Hypothalamus (tissue), 51 donors: ENCODE results near the gene TGFB1.

ENCODE experiments used
- DNase-seq, 51 donors: peaks; one replicate each; lab custom pipeline; 2025; lab: John Stamatoyannopoulos, UW

Gene TGFB1

DNA sequence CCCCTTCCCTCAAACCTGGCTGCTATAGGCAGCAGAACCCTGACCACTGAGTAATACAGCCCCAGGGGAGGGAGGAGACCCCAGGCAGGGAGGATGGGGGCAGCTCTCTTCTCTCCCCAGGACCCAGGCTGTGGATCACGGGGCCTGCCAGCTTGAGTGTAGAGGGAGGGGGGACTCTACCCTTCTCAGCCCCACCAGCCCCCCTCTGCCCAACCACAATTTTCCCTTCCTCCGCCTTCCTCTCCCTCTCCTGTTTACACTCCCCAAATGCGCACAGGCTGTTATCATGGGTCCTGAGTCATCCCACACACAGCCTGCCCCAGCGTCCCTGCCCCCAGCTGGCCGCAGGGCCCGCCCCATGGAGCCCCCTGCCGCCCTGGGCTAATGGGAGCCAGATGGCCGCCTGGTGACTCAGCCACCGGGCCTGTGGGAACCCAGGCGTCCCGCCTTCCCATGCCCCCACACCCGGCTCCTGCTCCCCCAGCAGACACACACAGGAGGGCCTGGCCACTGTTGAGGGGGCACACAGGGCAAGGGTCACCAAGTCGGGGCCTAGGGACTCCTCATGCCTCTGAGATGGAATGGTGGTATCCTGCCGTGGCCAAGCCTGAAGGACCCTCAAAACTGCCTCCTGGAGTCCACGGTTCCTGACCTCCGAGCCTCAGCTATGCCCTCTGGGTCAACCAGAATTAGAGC is 30.1 kb downstream of the TGFB1 start:
- peak in 2 of 51 donors; percentile 11 to 18 for DNase-seq

DNA sequence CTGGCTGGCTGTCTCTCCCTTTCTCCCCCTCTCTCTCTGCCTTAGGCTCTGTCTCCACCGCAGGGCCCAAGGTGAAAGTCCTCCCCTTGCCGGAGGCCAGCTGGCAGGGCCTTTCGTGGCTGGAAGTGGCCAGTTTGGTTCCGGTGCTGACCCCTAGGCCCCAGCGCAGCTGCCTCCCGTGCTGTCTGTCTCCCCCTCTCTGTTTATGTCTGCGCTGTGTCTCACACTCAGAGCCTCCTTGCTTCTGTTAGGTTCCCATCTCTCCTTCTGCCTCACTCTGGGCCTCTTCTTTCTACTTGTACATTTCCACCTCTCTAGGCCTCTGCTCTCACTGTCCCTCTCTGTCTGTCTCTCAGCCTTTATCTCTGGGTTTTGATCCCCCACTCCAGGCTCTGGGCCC is 30.7 kb downstream of the TGFB1 start:
- DNase-seq, result no peak

DNA sequence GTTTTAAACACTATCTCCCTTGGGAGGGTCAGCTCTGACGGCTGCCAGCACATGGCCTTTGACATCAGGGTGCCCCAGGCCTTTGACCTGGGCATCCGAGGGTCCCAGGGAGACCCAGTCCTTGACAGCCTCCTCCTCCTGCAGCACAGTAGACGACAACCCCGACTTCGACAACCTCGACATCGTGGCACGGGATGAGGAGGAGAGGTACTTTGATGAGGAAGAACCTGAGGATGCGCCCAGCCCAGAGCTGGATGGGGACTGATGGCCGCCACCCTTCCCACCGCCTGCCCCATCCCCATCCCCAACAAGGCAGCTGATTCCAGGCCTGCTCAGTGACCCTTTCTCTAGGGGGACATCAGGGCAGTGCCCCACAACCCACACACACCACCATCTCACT is 31.3 kb downstream of the TGFB1 start:
- no peak for DNase-seq

DNA sequence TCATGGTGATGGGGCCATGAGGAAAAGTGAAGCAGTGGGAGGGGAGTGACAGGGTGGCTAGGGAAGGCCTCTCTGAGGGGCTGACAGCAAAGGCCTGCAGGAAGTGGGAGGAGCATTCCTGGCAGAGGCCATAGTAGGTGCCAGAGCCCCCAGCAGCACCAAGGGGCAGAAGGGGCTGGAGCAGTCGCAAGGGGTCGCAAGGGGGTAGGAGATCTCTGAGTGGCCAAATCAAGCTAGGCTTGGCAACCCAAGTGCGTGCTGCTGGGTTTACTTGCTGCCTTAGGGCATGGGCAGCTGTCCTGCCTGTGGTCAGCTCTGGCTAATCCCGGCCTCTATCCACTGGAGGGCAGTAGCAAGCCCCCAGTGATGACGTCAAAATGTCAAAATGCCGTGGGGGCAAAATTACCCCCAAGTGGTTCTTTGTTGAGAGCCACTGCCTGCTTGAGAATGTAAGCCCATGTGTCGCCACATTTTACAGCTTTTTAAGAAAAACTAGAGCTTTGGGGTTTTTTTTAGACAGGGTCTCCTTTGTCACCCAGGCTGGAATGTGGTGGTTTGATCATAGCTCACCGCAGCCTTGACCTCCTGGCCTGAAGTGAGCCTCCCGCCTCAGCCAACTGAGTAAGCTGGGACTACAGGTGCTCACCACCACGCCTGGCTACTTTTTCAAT is 32.0 kb downstream of the TGFB1 start:
- DNase-seq, result peak in 8 of 51 donors; percentile 8 to 18 (median 16)

DNA sequence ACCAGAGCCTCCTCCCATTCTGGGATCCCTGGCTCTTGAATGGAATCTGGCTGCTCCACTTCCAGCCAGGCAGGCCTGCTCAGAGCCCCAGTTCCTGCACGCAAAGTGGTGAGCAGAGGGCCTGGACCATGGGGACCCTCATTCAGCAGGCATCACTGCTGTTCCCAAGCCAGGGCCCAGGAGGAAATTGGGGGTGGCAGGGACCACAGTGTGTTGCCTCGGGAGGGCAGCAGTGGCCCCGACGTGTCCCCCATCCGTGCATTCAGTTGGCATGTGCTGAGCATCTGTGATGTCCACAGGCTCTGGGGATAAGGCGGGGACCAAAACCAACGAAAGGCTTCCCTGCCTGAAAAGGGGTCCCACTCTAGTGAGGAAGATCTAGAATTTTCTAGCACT is 32.5 kb downstream of the TGFB1 start:
- DNase-seq, result no peak

DNA sequence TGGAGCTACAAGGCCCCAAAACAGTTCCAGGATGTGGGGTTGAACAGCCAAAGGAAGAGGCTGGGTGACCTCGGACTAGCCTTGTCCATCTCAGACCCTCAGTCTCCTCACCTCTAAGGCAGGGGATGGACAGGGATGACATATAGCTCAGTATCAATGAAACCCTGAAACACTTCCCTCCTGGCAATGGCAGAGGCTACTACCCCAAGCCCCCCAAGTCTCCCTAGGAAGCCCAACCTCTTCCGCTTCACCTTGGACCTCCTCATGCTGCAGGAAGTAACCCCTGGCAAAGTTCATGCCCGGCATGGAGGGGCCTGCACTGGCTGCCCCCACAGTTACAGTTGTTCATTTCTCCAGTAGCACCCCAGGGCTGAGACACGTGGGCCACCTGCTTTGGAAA is 33.2 kb downstream of the TGFB1 start:
- DNase-seq, result no peak

DNA sequence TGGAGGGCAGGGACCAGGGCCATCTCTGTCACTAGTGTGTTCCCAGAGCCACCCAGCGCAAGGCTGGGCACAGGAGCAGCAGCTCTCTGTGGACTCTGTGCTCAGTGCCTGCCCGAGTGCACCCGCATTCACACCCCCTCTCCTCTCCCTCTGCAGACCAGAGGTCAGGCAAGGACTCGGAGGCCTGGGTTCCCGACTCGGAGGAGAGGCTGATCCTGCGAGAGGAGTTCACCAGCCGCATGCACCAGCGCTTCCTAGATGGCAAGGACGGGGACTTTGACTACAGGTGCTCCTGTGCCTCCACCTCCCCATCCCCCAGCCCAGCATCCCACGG is 33.6 kb downstream of the TGFB1 start:
- no peak for DNase-seq

DNA sequence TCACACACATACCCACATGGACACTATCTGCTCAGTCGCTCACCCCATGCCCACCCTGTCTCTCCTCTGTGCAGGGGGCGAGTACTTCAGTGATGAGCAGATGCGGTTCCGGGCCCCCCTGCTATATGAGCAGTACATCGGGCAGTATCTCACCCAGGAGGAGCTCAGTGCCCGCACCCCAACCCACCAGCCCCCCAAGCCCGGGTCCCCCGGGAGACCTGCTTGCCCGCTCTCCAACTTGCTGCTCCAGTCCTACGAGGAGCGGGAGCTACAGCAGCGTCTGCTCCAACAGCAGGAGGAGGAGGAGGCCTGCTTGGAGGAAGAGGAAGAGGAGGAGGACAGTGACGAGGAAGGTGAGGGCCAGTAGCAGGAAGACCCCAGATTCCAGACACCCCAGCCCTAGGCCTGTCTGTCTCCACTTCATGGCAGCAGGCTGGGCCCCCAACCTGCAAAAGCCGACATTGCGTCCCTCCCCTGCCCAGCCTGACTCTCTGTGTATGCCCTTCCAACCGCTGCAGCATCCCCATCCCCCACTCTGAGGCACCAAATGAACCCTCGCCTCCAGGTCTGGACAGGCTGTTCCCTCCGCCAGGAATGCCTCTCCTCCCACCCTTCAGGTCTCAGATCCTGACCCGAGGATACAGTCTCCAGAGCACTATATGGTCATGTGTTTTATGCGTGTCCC is 34.1 kb downstream of the TGFB1 start:
- no peak for DNase-seq

DNA sequence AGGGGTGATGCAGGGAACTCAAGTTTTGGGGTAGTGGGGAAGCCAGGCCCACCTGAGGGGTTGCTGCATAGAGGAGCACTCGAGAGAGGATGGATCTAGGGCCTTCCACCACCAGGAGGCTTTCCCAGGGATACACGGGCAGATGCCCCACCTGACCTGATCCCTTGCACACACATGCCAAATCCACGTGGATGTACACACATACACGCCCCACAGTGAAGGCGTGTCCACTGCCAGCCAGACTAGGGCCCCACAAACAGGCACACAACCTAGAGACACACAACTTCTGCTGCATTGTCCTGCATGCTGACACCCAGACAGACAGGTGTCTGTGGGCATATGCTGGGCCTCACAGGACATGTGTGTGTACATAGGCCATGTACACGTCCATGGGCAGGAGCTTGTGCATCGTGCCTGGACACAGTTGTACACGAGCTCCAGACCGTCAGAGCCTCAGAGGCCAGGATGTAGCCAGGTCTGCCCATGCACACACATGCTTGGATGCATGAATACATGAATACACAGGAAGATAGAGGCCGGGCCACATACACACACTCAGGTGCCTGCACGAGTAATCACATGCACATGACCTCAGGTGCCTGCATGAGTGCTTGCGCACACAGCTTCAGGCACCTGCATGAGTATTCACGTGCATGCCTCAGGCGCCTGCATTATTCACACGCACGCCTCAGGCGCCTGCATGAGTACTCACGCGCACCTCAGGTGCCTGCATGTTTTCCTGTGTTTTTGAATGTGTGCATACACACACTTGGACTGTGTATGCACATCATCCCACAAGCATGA is 34.8 kb downstream of the TGFB1 start:
- DNase-seq, result no peak

DNA sequence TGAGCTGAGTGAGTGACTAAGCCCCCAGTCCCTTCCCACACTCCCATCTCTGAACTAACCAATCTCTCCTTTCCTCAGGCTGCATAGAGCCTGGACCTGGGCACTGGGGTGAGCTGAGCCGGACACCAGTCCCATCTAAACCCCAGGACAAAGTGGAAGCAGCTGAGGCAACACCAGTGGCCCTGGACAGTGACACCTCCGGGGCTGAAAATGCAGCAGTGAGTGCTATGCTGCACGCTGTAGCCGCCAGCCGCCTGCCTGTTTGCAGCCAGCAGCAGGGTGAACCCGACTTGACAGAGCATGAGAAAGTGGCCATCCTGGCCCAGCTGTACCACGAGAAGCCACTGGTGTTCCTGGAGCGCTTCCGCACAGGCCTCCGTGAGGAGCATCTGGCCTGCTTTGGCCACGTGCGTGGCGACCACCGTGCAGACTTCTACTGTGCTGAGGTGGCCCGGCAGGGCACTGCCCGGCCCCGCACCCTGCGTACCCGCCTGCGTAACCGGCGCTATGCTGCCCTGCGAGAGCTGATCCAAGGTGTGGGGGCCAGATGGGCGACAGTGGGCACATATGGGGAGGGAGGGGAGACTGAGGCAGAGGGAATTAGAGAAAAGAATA is 37.3 kb downstream of the TGFB1 start:
- no peak for DNase-seq

DNA sequence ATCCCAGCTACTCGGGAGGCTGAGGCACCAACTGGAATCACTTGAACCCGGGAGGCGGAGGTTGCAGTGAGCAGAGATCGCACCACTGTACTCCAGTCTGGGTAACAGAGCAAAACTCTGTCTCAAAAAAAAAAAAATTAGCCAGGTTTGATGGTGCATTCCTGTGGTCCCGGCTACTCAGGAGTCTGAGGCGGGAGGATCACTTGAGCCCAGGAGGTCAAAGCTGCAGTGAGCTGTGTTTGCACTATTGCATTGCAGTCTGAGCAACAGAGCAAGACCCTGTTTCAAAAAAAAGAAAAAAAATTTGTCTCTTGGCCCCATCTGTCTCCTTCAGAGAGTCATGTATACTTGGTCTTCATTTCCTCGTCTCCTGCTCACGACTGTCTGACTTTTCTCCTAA is 42.1 kb downstream of the TGFB1 start:
- no peak for DNase-seq

DNA sequence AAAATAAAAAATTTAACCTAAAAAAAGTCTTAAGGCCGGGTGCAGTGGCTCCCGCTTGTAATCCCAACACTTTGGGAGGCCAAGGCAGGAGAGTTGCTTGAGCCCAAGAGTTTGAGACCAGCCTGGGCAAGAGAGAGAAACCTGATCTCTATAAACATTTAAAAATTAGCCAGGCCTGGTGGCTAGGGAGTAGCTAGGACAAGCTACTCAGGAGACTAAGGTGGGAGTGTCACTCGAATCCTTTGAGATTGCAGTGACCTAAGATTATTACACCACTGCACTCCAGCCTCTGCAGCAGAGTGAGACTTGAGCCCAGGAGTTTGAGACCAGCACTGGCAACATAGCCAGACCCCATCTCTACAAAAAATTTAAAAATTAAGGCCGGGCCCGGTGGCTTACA is 42.6 kb downstream of the TGFB1 start:
- DNase-seq, result no peak

DNA sequence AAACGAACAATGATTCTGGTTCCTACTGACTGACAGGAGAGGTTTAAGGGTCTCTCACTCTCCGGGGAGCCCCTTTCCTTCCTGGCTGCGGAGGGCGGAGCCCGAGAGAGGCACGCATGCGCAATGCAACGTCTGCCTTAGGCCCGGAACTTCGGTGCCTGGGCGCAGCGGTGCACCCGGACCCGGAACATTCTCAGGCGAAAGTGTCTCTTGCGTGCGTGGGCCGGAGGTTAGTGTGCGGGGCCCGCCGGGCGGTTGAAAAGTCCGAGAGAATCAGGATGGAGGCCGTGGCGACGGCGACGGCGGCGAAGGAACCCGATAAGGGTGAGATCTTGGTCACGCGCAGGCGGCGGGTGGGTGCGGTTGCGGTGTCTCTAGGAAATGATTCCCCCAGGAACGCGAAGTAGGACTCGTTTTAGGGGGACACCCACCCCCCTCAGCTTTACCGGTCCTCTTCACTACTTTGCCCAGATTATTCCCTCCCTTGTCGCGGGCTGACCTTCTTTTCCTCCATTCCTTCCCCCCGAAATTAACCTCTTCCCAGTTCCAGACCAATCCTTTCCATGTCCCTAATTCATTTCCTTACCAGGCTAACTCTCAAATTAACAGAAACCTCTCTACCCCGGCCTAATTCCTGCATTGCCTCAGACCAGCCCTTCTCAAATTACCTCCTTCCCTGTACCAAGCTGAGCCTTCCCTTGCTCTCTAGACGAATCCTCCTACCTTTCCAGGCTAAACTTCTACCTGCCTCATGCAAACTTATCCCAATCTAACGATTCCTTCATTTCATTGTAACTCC is 43.5 kb downstream of the TGFB1 start, which contains the start of gene CCDC97:
CCDC97 (plus strand) TSS at position 140 of the 799 bp plus-strand sequence; CDS start at position 279, 139 bp downstream.
- DNase-seq, result peak; percentile 37 to 95 (median 79)

DNA sequence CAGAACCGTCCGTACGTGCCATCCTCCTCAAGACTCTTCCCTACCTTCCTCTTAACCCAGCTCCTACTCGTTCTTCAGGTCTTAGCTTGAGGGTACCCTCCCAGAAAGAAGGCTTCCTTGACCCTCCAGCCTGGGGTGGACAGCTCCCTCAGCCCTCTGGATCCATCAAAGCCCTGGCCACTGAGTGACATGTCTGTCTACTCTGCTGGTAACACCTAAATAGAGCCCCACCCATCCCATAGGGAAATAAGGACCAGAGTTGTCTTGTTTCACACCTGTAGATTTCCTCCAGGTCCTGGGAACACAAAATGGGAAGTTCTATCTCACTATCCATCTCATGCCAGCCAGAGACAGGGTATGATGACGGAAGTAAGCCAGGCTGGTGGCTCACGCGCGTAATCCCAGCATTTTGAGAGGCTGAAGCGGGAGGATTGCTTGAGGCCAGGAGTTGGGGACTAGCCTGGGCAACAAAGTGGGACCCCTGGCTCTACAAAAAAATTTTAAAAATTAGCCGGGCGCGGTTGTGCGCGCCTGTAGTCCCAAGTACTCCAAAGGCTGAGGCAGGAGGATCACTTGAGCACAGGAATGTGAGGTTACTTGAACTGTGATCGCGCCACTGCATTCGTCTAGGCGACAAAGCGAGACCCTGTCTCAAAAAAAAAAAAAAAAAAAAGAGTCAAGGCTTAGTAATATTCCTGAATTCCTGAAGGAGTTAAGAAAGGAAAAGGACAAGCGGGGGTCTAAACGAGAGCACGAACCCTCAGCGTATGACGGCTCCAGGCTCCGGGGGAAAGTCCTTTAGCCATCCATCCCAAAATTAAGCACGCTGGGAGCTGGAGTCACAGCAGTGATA is 44.3 kb downstream of the TGFB1 start:
- DNase-seq, result peak in 10 of 51 donors; percentile 8 to 47 (median 34)

DNA sequence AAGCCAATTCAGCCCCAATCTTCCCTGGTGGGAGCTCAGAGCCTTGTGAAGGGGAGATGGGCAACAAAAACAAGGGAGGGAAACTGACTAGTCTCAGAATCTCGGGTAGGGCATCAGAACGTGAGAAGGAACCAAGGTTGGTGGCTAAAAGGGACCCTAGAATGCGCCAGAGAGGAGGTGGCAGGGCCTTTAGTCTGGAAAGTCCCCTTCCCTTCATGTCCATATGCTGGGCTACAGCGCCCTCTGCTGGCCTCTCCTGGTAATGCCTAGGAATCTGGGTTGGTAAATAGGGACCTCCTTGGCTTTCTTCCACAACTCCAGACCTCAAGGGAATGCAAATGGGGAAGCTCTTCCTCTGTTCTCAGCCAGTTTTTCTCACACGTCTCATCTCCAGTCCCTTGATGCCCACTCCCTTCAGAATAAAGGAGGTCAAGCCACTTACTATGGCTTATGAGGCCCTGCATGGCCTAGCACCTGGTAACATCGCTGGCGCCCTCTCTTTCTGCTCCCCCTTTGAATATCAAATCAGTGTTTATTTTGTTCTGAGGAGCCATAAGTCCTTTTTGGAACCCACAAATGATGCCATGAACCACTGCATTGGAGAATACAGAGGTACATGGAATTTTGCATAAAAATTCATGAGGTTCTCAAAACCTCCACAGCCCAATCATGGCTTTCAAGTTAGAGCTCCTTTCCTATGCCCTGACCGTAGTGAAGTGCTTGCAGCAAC is 45.1 kb downstream of the TGFB1 start:
- peak in 50 of 51 donors; percentile 31 to 99 (median 84) for DNase-seq

DNA sequence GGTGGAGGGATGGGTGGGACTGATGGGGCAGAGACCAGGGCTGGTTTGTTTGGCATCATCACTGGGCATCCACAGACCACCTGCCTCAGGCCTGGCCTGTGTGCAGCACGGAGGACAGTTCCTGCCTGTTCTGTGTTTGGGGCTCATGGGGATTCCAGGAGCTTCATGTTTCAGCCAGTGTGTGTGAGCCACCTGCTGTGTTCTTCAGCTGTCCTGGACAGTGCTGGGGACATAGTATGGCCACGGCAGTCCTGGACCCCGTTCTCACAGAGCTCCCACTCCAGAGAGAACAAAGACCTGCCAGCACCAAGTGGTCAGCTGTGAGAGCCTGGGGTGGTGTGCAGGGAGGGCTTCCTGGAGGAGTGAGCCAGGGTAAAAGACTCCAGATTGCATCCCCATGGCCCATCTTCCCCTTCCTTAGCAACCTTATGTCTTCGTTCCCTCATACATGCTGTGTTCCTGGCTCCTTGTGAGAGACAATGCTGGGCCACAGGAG is 45.7 kb downstream of the TGFB1 start:
- no peak for DNase-seq

DNA sequence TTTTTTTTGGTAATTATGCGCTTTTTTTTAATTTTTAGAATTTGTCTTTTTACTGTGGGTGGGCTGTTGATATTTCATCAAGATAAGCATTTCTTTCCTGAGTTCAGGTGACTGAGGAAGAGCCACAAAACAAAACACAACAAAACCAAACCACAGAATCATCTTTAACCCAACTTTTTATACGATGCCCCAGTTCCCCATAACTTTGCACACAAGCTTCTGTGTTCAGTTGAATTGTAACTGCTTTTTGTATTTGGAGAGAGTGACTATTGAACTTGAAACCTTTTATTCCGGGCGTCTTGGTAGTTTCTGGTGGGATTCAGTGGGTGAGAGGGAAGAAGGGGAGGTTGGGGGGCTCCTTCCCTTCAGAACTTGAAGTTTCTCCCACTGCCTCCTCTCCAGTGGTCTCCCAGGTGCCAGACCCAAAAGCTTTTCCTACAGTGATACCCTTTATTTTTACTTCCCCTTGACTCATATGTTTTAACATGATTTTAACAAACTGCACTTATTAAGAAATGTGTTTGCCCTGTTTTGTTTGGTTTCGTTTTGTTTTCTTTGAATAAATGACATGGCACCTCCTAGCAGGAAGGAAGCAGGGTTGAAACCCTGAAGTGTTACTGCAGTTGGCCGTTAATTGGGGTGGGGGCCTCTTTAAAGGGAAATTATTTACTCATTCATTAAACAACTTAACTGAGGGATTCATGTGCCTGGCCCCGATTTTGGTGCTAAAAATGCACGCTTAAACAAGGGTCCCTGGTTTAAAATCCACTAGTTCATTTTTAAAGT is 46.4 kb downstream of the TGFB1 start:
- no peak for DNase-seq
